ENCODE measurements around the gene THSD7A.

THSD7A gene

DNA sequence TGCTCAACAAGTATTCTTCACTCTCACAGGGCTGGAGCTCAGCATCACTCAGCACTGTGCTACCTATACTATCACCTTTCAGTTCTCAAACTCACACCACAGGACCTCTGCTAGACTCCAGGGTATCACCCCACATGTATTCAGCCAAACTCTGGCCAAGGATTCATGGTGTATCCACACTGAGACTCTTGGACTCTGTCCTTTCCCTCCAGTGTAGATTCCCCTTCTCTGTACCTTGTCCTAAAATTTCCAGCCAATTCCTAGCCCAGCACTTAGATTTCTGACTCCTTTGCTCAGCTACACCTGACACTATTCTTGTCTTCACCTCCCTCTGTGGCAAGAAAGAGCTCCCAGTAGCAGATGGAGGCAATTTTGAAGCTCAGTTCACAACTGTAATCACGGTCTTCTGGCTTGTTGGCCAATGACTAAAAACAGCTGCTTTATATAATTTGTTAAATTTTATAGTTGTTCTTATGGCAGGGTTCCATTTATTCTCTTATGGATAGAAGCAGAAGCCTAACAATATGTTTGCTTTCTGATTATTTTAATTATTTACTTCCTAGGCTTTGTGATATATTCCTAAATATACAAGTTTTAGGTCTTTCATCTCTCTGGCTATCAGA is 258.8 kb downstream of the THSD7A start:
- DNase-seq: no peak
- H3K27ac ChIP-seq (ENCODE audit: insufficient read depth in 1 of 2, low read depth in 1 of 2, low read length in 2 of 2, poor library complexity in 1 of 2, severe bottlenecking in 2 of 2): no peak overlapping the region
- H3K27me3 ChIP-seq (replicated peaks in 2 of 5; ENCODE audit: control insufficient read depth in 4 of 5, insufficient read depth in 5 of 5, low read length in 4 of 5): no peaks in the 10 kb centered on the region
- no peaks in the 10 kb centered on the region for H3K4me1 ChIP-seq (ENCODE audit: control extremely low read depth in 1 of 4, control insufficient read depth in 4 of 4, insufficient read depth in 4 of 4, low read length in 3 of 4)
- ChIA-PET CTCF (no interaction called here), POLR2A (no interaction called here)
- no peaks in the 10 kb centered on the region for H3K36me3 ChIP-seq (ENCODE audit: control insufficient read depth in 4 of 4, insufficient read depth in 4 of 4, low read length in 3 of 4)
- H3K9me3 ChIP-seq (ENCODE audit: control extremely low read depth in 1 of 5, control insufficient read depth in 4 of 5, insufficient read depth in 2 of 5, low read depth in 1 of 5, low read length in 4 of 5): no peaks in the 10 kb centered on the region
- no CpG with 5 or more reads among the region's 1 CpG for WGBS (ENCODE audit: insufficient coverage)
- no peak overlapping the region for H3K4me3 ChIP-seq (ENCODE audit: control insufficient read depth in 1 of 7, extremely low read depth in 1 of 7, insufficient read depth in 4 of 7, low read depth in 2 of 7, low read length in 6 of 7)

GRCh38 chr7:11570922-11571550 is 261.0 kb downstream of the THSD7A start:
- 100% methylated on average over 1 of the region's 2 CpGs for WGBS (ENCODE audit: insufficient coverage)
- POLR2A ChIA-PET: no interaction called here
- Histone ChIP-seq H3K9me3 (ENCODE audit: control extremely low read depth in 1 of 5, control insufficient read depth in 4 of 5, insufficient read depth in 2 of 5, low read depth in 1 of 5, low read length in 4 of 5) (no peaks in the 10 kb centered on the region), H3K27me3 (replicated peaks in 2 of 5; ENCODE audit: control insufficient read depth in 4 of 5, insufficient read depth in 5 of 5, low read length in 4 of 5) (no peaks in the 10 kb centered on the region), H3K4me1 (ENCODE audit: control extremely low read depth in 1 of 4, control insufficient read depth in 4 of 4, insufficient read depth in 4 of 4, low read length in 3 of 4) (no peaks in the 10 kb centered on the region), H3K27ac (ENCODE audit: insufficient read depth in 1 of 2, low read depth in 1 of 2, low read length in 2 of 2, poor library complexity in 1 of 2, severe bottlenecking in 2 of 2) (no peak overlapping the region), H3K4me3 (ENCODE audit: control insufficient read depth in 1 of 7, extremely low read depth in 1 of 7, insufficient read depth in 4 of 7, low read depth in 2 of 7, low read length in 6 of 7) (no peak overlapping the region), H3K36me3 (ENCODE audit: control insufficient read depth in 4 of 4, insufficient read depth in 4 of 4, low read length in 3 of 4) (no peaks in the 10 kb centered on the region)
- CTCF ChIA-PET: no interaction called here
- DNase-seq: no peak

DNA sequence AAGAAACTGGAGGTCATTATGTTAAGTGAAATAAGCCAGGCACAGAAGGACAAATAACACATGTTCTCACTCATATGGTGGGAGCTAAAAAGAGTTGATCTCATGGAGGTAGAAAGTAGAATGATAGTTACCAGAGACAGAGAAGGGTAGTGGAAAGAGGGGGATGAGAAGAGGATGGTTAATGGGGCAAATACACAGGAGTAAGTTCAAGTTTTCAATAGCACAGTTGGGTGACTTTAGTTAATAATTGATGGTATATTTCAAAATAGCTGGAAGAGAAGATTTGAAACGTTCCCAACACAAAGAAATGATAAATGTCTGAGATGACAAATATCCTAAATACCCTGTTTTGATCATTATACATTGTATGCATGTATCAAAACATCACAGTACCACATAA is 261.8 kb downstream of the THSD7A start:
- WGBS (ENCODE audit: insufficient coverage): no CpG with 5 or more reads among the region's 1 CpG
- ChIA-PET POLR2A (no interaction called here), CTCF (no interaction called here)

DNA sequence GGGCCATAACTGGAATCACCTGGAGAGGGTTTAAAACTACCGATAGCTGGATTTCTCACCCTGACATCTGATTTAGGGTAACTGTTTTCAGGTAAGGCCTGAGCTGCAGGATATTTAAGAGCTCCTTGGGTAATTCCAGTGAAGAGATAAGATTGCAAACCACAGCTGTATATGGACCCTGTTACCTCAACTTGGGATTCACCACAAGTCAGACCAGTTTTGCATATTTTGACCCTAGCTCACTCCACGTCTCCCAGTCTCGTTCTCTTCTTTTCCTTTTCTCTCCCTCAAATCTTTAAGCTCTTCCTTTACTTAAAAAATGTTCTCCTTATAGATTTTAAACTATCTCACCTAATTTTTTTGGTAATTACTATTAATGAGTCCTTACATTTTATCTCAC is 264.4 kb downstream of the THSD7A start:
- Histone ChIP-seq H3K36me3 (ENCODE audit: control insufficient read depth in 4 of 4, insufficient read depth in 4 of 4, low read length in 3 of 4) (no peaks in the 10 kb centered on the region), H3K27ac (ENCODE audit: insufficient read depth in 1 of 2, low read depth in 1 of 2, low read length in 2 of 2, poor library complexity in 1 of 2, severe bottlenecking in 2 of 2) (no peak overlapping the region), H3K4me1 (ENCODE audit: control extremely low read depth in 1 of 4, control insufficient read depth in 4 of 4, insufficient read depth in 4 of 4, low read length in 3 of 4) (no peaks in the 10 kb centered on the region), H3K4me3 (ENCODE audit: control insufficient read depth in 1 of 7, extremely low read depth in 1 of 7, insufficient read depth in 4 of 7, low read depth in 2 of 7, low read length in 6 of 7) (no peak overlapping the region), H3K27me3 (replicated peaks in 2 of 5; ENCODE audit: control insufficient read depth in 4 of 5, insufficient read depth in 5 of 5, low read length in 4 of 5) (no peaks in the 10 kb centered on the region), H3K9me3 (ENCODE audit: control extremely low read depth in 1 of 5, control insufficient read depth in 4 of 5, insufficient read depth in 2 of 5, low read depth in 1 of 5, low read length in 4 of 5) (no peaks in the 10 kb centered on the region)
- WGBS (ENCODE audit: insufficient coverage): 91% methylated on average over 1 of the region's 3 CpGs
- DNase-seq: no peak
- ChIA-PET POLR2A (no interaction called here), CTCF (no interaction called here)

More for the DNA sequence above, 261.8 kb downstream of the THSD7A start:
- Histone ChIP-seq H3K36me3 (ENCODE audit: control insufficient read depth in 4 of 4, insufficient read depth in 4 of 4, low read length in 3 of 4) (no peaks in the 10 kb centered on the region), H3K4me1 (ENCODE audit: control extremely low read depth in 1 of 4, control insufficient read depth in 4 of 4, insufficient read depth in 4 of 4, low read length in 3 of 4) (no peaks in the 10 kb centered on the region), H3K9me3 (ENCODE audit: control extremely low read depth in 1 of 5, control insufficient read depth in 4 of 5, insufficient read depth in 2 of 5, low read depth in 1 of 5, low read length in 4 of 5) (no peaks in the 10 kb centered on the region), H3K4me3 (ENCODE audit: control insufficient read depth in 1 of 7, extremely low read depth in 1 of 7, insufficient read depth in 4 of 7, low read depth in 2 of 7, low read length in 6 of 7) (no peak overlapping the region), H3K27me3 (replicated peaks in 2 of 5; ENCODE audit: control insufficient read depth in 4 of 5, insufficient read depth in 5 of 5, low read length in 4 of 5) (no peaks in the 10 kb centered on the region), H3K27ac (ENCODE audit: insufficient read depth in 1 of 2, low read depth in 1 of 2, low read length in 2 of 2, poor library complexity in 1 of 2, severe bottlenecking in 2 of 2) (no peak overlapping the region)
- DNase-seq: no peak

GRCh38 chr7:11557627-11558026 is 274.4 kb downstream of the THSD7A start:
- Histone ChIP-seq H3K27ac (ENCODE audit: insufficient read depth in 1 of 2, low read depth in 1 of 2, low read length in 2 of 2, poor library complexity in 1 of 2, severe bottlenecking in 2 of 2) (no peak overlapping the region), H3K4me3 (ENCODE audit: control insufficient read depth in 1 of 7, extremely low read depth in 1 of 7, insufficient read depth in 4 of 7, low read depth in 2 of 7, low read length in 6 of 7) (no peak overlapping the region), H3K36me3 (ENCODE audit: control insufficient read depth in 4 of 4, insufficient read depth in 4 of 4, low read length in 3 of 4) (no peaks in the 10 kb centered on the region), H3K27me3 (replicated peaks in 2 of 5; ENCODE audit: control insufficient read depth in 4 of 5, insufficient read depth in 5 of 5, low read length in 4 of 5) (no peaks in the 10 kb centered on the region), H3K9me3 (ENCODE audit: control extremely low read depth in 1 of 5, control insufficient read depth in 4 of 5, insufficient read depth in 2 of 5, low read depth in 1 of 5, low read length in 4 of 5) (no peaks in the 10 kb centered on the region), H3K4me1 (ENCODE audit: control extremely low read depth in 1 of 4, control insufficient read depth in 4 of 4, insufficient read depth in 4 of 4, low read length in 3 of 4) (no peaks in the 10 kb centered on the region)
- ChIA-PET CTCF (no interaction called here), POLR2A (no interaction called here)
- DNase-seq: peak in 2 of 3 donors; percentile 58 to 60
- WGBS (ENCODE audit: insufficient coverage): no CpG with 5 or more reads among the region's 2 CpGs

GRCh38 chr7:11552676-11553296 is 279.2 kb downstream of the THSD7A start:
- no peak for DNase-seq
- H3K4me3 ChIP-seq (ENCODE audit: control insufficient read depth in 1 of 7, extremely low read depth in 1 of 7, insufficient read depth in 4 of 7, low read depth in 2 of 7, low read length in 6 of 7): no peak overlapping the region
- no peaks in the 10 kb centered on the region for H3K9me3 ChIP-seq (ENCODE audit: control extremely low read depth in 1 of 5, control insufficient read depth in 4 of 5, insufficient read depth in 2 of 5, low read depth in 1 of 5, low read length in 4 of 5)
- POLR2A ChIA-PET: no interaction called here
- CTCF ChIA-PET: no interaction called here
- peaks cover 0 to 2% (median 0%) of the 10 kb centered on the region in 4 experiments for H3K36me3 ChIP-seq (ENCODE audit: control insufficient read depth in 4 of 4, insufficient read depth in 4 of 4, low read length in 3 of 4)
- no peaks in the 10 kb centered on the region for H3K4me1 ChIP-seq (ENCODE audit: control extremely low read depth in 1 of 4, control insufficient read depth in 4 of 4, insufficient read depth in 4 of 4, low read length in 3 of 4)
- 100% methylated on average over 3 of the region's 6 CpGs for WGBS (ENCODE audit: insufficient coverage)
- H3K27me3 ChIP-seq (replicated peaks in 2 of 5; ENCODE audit: control insufficient read depth in 4 of 5, insufficient read depth in 5 of 5, low read length in 4 of 5): no peaks in the 10 kb centered on the region
- H3K27ac ChIP-seq (ENCODE audit: insufficient read depth in 1 of 2, low read depth in 1 of 2, low read length in 2 of 2, poor library complexity in 1 of 2, severe bottlenecking in 2 of 2): no peak overlapping the region

GRCh38 chr7:11551470-11551869 is 280.5 kb downstream of the THSD7A start:
- ChIA-PET POLR2A (no interaction called here), CTCF (no interaction called here)
- Histone ChIP-seq H3K9me3 (ENCODE audit: control extremely low read depth in 1 of 5, control insufficient read depth in 4 of 5, insufficient read depth in 2 of 5, low read depth in 1 of 5, low read length in 4 of 5) (no peaks in the 10 kb centered on the region), H3K36me3 (ENCODE audit: control insufficient read depth in 4 of 4, insufficient read depth in 4 of 4, low read length in 3 of 4) (peaks cover 0 to 2% (median 0%) of the 10 kb centered on the region in 4 experiments), H3K4me1 (ENCODE audit: control extremely low read depth in 1 of 4, control insufficient read depth in 4 of 4, insufficient read depth in 4 of 4, low read length in 3 of 4) (no peaks in the 10 kb centered on the region), H3K4me3 (ENCODE audit: control insufficient read depth in 1 of 7, extremely low read depth in 1 of 7, insufficient read depth in 4 of 7, low read depth in 2 of 7, low read length in 6 of 7) (no peak overlapping the region), H3K27ac (ENCODE audit: insufficient read depth in 1 of 2, low read depth in 1 of 2, low read length in 2 of 2, poor library complexity in 1 of 2, severe bottlenecking in 2 of 2) (no peak overlapping the region), H3K27me3 (replicated peaks in 2 of 5; ENCODE audit: control insufficient read depth in 4 of 5, insufficient read depth in 5 of 5, low read length in 4 of 5) (no peaks in the 10 kb centered on the region)
- DNase-seq: no peak

Data from common myeloid progenitor, CD34-positive (primary cell).